ENCODE measurements around the gene A2M. TPM values are rescaled to one million over a fixed set of nuclear protein-coding genes. Genes with fewer than 3 reads are reported as not detected.

Gene A2M
- total RNA-seq, 1 donor from 2014 or later, result not detected

DNA sequence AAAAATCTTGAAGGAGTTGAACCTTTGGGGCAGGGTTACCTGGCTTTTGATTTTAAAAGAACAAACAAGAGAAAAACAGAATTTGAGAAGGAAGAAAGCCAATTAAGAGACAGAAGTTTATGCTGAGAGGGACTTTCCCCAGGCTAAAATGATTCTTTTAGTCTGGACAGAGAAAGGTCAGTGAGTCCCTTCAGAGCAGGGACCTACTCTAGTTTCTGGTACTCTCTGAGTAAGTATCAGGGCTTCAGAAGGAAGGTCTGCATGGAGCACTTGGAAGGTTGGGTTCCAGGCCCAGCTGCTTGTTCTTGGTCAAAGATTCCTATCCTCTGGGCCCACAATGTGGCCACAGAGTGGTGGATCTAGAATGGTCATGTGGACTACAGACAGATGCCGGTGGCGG is 66.8 kb downstream of the A2M start:
- CTCF ChIA-PET, result interaction anchor here (0.6 to 3.6 kb wide), 15 partner anchors 10 to 505 kb away, joined by 3 to 26 read pairs (median 6); no protein-coding TSS in a partner anchor
- no peak overlapping the region for H3K4me3 Mint-ChIP-seq
- TF ChIP-seq, protein P1, sequence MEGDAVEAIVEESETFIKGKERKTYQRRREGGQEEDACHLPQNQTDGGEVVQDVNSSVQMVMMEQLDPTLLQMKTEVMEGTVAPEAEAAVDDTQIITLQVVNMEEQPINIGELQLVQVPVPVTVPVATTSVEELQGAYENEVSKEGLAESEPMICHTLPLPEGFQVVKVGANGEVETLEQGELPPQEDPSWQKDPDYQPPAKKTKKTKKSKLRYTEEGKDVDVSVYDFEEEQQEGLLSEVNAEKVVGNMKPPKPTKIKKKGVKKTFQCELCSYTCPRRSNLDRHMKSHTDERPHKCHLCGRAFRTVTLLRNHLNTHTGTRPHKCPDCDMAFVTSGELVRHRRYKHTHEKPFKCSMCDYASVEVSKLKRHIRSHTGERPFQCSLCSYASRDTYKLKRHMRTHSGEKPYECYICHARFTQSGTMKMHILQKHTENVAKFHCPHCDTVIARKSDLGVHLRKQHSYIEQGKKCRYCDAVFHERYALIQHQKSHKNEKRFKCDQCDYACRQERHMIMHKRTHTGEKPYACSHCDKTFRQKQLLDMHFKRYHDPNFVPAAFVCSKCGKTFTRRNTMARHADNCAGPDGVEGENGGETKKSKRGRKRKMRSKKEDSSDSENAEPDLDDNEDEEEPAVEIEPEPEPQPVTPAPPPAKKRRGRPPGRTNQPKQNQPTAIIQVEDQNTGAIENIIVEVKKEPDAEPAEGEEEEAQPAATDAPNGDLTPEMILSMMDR (IDR thresholded peaks at IDR 0.05), result no peak
- H3K4me1 Mint-ChIP-seq, result no peaks in the 10 kb centered on the region
- H3K27ac Mint-ChIP-seq, result no peak overlapping the region
- intact Hi-C loops (cut with micrococcal nuclease), result loop anchor here (1.0 kb wide), 3 partner anchors 367 to 505 kb away; no protein-coding TSS in a partner anchor
- no peaks in the 10 kb centered on the region for H3K36me3 Mint-ChIP-seq (ENCODE audit: low read depth)
- ATAC-seq (ENCODE audit: low read depth), result no peak
- H3K9me3 Mint-ChIP-seq, result no peaks in the 10 kb centered on the region
- DNase-seq, result no peak
- POLR2A ChIA-PET, result no interaction called here
- peaks cover 6% of the 10 kb centered on the region for H3K27me3 Mint-ChIP-seq

DNA sequence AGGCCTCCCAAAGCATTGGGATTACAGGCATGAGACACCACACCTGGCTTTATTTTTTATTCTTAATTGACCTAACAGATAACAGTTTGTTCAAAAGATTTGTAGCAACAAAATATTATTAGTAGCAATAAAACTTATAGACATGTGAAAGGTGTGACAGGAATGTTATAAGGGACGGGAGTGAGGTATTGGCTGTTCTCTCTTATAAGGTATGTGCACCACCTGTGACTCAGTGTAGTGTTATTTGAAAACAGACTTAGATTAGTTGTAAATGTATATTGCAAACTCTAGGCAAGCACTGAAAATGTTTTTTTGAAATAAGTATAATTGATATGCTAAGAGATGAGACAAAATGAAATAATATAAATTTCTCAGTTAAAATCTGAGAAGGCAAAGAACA is 68.6 kb downstream of the A2M start:
- POLR2A ChIA-PET, result no interaction called here
- DNase-seq (no peak), ATAC-seq (ENCODE audit: low read depth) (no peak)
- Mint-ChIP-seq H3K9me3 (no peaks in the 10 kb centered on the region), H3K27ac (no peak overlapping the region), H3K4me3 (no peak overlapping the region), H3K4me1 (no peaks in the 10 kb centered on the region), H3K27me3 (peaks cover 2% of the 10 kb centered on the region), H3K36me3 (ENCODE audit: low read depth) (no peaks in the 10 kb centered on the region)
- intact Hi-C loops (cut with micrococcal nuclease), result no loop called here
- CTCF ChIA-PET, result interaction anchor here (1.7 to 3.6 kb wide), 3 partner anchors 8 to 389 kb away, joined by 7 to 26 read pairs (median 14); no protein-coding TSS in a partner anchor
- TF ChIP-seq, protein P1 (IDR thresholded peaks at IDR 0.05), result no peak

DNA sequence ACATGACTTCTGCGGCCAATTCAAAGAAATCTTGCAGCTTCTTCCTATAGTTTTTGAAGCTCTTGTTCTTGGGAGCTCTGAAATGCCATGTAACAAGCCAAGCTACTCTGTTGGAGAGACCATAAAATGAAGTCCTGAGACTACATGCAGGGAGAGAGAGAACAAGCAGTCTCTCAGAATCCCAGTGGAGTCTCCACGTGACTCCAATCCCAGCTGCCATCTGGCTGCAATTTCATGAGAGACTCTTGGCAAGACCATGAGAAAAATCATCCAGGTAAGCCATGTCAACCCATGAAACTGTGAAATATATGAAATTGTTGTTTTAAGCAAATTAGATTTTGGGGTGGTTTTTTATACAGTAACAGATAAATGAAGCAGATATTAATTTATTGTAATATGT is 72.0 kb downstream of the A2M start:
- H3K36me3 Mint-ChIP-seq (ENCODE audit: low read depth), result no peaks in the 10 kb centered on the region
- DNase-seq (no peak), ATAC-seq (ENCODE audit: low read depth) (no peak)
- no peaks in the 10 kb centered on the region for H3K4me1 Mint-ChIP-seq
- peaks cover 2% of the 10 kb centered on the region for H3K27me3 Mint-ChIP-seq
- POLR2A ChIA-PET, result no interaction called here
- CTCF ChIA-PET, result interaction anchor here (0.6 kb wide), 1 partner anchor 1404 kb away, joined by 3 read pairs; no protein-coding TSS in a partner anchor
- intact Hi-C loops (cut with micrococcal nuclease), result no loop called here
- no peak overlapping the region for H3K4me3 Mint-ChIP-seq
- H3K27ac Mint-ChIP-seq, result no peak overlapping the region
- H3K9me3 Mint-ChIP-seq, result no peaks in the 10 kb centered on the region
- TF ChIP-seq, protein P1 (IDR thresholded peaks at IDR 0.05), result no peak

DNA sequence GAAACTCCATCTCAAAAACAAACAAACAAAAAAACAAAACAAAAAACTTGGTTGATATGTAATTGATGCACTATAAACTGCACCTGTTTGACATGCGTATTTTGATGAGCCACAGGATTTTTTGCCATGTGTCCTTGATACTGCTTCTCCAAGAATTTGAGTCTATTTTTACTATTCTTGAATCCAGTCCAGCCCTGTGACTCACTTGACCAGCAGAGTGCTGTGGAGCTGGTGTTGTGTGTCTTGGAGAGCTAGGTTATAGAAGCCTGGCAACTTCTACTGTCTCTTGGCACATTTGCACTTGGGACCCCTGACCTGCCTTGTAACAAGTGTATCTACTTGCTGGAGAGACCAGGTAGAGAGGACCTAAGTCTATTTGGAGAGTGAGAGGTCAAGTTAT is 74.4 kb downstream of the A2M start:
- intact Hi-C loops (cut with micrococcal nuclease), result no loop called here
- ChIA-PET POLR2A (no interaction called here), CTCF (interaction anchor here (1.0 to 1.3 kb wide), 3 partner anchors 94 to 360 kb away, joined by 3 to 5 read pairs (median 5); no protein-coding TSS in a partner anchor)
- Mint-ChIP-seq H3K36me3 (ENCODE audit: low read depth) (no peaks in the 10 kb centered on the region), H3K9me3 (no peaks in the 10 kb centered on the region), H3K4me1 (no peaks in the 10 kb centered on the region), H3K4me3 (no peak overlapping the region), H3K27me3 (peaks cover 2% of the 10 kb centered on the region), H3K27ac (no peak overlapping the region)
- DNase-seq, result no peak
- ATAC-seq (ENCODE audit: low read depth), result no peak
- TF ChIP-seq, protein P1 (IDR thresholded peaks at IDR 0.05), result no peak

DNA sequence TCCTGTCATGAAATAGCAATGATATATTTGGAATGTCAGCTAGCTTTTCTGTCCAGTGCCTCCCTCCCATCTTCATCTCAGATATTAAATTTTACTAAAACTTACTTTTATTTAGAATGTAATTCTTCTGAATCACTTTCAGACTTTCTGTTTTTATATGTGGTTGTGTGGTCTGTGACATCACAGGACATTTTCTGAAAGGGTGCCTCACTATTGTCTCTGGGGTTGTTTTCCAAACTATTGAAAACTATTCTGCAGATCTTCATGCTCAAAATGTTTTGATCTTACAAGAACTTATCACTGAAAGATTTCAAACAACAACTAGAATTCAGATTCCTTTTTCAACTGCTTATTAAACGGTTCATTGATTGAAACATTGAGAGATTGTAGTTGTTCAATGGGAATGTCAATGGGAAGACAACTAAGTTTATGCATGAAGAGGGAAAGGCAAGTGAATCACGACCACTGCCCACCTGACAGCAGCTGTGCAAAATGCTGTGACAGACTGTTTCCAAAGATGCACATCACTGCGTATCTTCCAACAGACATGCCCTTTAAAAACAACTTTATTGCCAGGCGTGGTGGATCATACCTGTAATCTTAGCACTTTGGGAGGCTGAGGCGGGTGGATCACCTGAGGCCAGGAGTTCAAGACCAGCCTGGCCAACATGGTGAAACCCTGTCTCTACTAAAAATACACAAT is 75.1 kb downstream of the A2M start:
- no peak overlapping the region for H3K27ac Mint-ChIP-seq
- ATAC-seq (ENCODE audit: low read depth), result no peak
- TF ChIP-seq, protein P1 (IDR thresholded peaks at IDR 0.05), result no peak
- H3K27me3 Mint-ChIP-seq, result peaks cover 2% of the 10 kb centered on the region
- no peaks in the 10 kb centered on the region for H3K4me1 Mint-ChIP-seq
- H3K4me3 Mint-ChIP-seq, result no peak overlapping the region
- no peak for DNase-seq
- intact Hi-C loops (cut with micrococcal nuclease), result no loop called here
- no peaks in the 10 kb centered on the region for H3K36me3 Mint-ChIP-seq (ENCODE audit: low read depth)
- POLR2A ChIA-PET, result no interaction called here
- CTCF ChIA-PET, result interaction anchor here (1.3 kb wide), 1 partner anchor 93 kb away, joined by 3 read pairs; no protein-coding TSS in a partner anchor
- H3K9me3 Mint-ChIP-seq, result no peaks in the 10 kb centered on the region

Measured in activated B cell treated with CpG ODN at 0.5 μM for 24 hours (primary cell).